HG03521 (cell line): ENCODE results near the gene XIRP1.

Experiments
- ATAC-seq: cut with Tn5 transposase; IDR thresholded peaks from one replicate; pipeline ENCODE4 v1.9.1; 2021; ENCODE audit warnings: mild to moderate bottlenecking, moderate library complexity; ENCODE audit not compliant: unreplicated experiment

Gene XIRP1

GRCh38 chr3:39133822-39134221, 58.6 kb downstream of the XIRP1 start:
- no peak for ATAC-seq
